Peyer's patch (tissue), 4 donors: ENCODE data around the gene UCHL5.

Source experiments
- POLR2A ChIP-seq, 2 donors: fragments of 450-650 bp; IDR thresholded peaks; one replicate each; pipeline ENCODE4 v1.5.1; 2017; ENCODE audit warnings: antibody characterized with exemption in 2 of 2, mild to moderate bottlenecking in 2 of 2, moderate library complexity in 2 of 2
- TF ChIP-seq, protein P1 (sequence below), 6 experiments: fragments of 450-650 bp in 4 of 6; fragments of 200-600 bp in 2 of 6; sonication (generic) in 1 of 6; IDR thresholded peaks; one replicate each; pipeline ENCODE4 v1.5.1; 2017 to 2019; ENCODE audit warnings: antibody characterized with exemption in 6 of 6, mild to moderate bottlenecking in 3 of 6, moderate library complexity in 1 of 6

DNA sequence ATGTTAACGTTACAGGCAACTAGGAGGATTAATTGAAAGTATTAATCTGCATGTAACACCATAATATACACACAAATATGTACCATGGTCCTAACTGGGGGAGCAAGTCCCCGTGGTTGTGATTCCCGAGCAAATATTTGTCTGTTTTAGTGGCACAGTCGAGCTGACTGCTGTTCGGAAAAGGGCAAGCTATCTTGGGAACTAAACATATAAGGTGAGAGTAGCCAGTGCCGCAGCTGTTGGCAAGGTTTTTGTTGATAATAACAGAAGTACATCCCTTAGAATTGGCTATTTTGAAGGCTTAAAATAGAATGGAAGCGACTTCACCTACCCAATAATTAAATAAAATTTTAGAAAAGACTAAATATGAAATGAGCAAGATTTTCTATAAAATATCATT, 45.5 kb downstream of the UCHL5 start:
- no peak for TF ChIP-seq POLR2A (IDR thresholded peaks at IDR 0.05)
- TF ChIP-seq, protein P1, sequence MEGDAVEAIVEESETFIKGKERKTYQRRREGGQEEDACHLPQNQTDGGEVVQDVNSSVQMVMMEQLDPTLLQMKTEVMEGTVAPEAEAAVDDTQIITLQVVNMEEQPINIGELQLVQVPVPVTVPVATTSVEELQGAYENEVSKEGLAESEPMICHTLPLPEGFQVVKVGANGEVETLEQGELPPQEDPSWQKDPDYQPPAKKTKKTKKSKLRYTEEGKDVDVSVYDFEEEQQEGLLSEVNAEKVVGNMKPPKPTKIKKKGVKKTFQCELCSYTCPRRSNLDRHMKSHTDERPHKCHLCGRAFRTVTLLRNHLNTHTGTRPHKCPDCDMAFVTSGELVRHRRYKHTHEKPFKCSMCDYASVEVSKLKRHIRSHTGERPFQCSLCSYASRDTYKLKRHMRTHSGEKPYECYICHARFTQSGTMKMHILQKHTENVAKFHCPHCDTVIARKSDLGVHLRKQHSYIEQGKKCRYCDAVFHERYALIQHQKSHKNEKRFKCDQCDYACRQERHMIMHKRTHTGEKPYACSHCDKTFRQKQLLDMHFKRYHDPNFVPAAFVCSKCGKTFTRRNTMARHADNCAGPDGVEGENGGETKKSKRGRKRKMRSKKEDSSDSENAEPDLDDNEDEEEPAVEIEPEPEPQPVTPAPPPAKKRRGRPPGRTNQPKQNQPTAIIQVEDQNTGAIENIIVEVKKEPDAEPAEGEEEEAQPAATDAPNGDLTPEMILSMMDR (IDR thresholded peaks at IDR 0.05): no peak
